ENCODE data around the gene NEK4. TPM values are rescaled to one million over a fixed set of nuclear protein-coding genes. Genes with fewer than 3 reads are reported as not detected.

Gene NEK4
- total and polyA plus RNA-seq, 10 of the 15 experiments (the other 5 are each of a cell fraction or from before 2014, with no cell fraction given) = 7.0 to 29.1 (median 16.4) TPM

- no peaks in the 10 kb centered on the region for H3K36me3 ChIP-seq (ENCODE audit: control insufficient read depth in 2 of 2, insufficient read depth in 2 of 2, low read length in 1 of 2)
- no peaks in the 10 kb centered on the region for H3K79me2 ChIP-seq (ENCODE audit: control insufficient read depth, insufficient read depth, low read length)
- in situ Hi-C loops (cut with MboI) = no loop called here
- intact Hi-C loops (cut with micrococcal nuclease; ENCODE audit: unreplicated experiment) = no loop called here
- H3K27ac ChIP-seq (ENCODE audit: control insufficient read depth, insufficient read depth) = no peak overlapping the region
- no peaks in the 10 kb centered on the region for H4K20me1 ChIP-seq (ENCODE audit: control insufficient read depth, insufficient read depth)
- no peak for ATAC-seq
- H3K4me3 ChIP-seq = no peak overlapping the region
- RAD21 ChIA-PET (ENCODE audit: unreplicated experiment) = interaction anchor here (1.4 kb wide), 1 partner anchor 21 kb away, joined by 5 read pairs; no protein-coding TSS in a partner anchor
- SMC1A ChIA-PET (ENCODE audit: uncharacterized antibody, unreplicated experiment) = no interaction called here
- H2AFZ ChIP-seq (ENCODE audit: control insufficient read depth, low read depth, low read length) = no peak overlapping the region
- H3K9ac ChIP-seq (ENCODE audit: control insufficient read depth, insufficient read depth, low read length) = no peak overlapping the region
- H3K4me2 ChIP-seq (ENCODE audit: control insufficient read depth, insufficient read depth) = no peak overlapping the region
- CTCF ChIA-PET = interaction anchor here (0.6 to 1.0 kb wide), 3 partner anchors 23 to 134 kb away, joined by 3 read pairs; no protein-coding TSS in a partner anchor
- H3K9me3 ChIP-seq (replicated peaks; ENCODE audit: control insufficient read depth, insufficient read depth, low read length) = no peaks in the 10 kb centered on the region
- 80% methylated on average over 7 of the region's 7 CpGs for WGBS (ENCODE audit: insufficient coverage, insufficient replicate concordance, low lambda C conversion rate, missing lambda C conversion rate)
- no TSS peak for BruUV-seq (replicated peaks)
- TF ChIP-seq ZBED1 (IDR thresholded peaks at IDR 0.05; ENCODE audit: borderline replicate concordance) = no peak
- TF ChIP-seq STAT3 (IDR thresholded peaks at IDR 0.05; ENCODE audit: low read depth, low read length) = no peak
- TF ChIP-seq CREM (IDR thresholded peaks at IDR 0.05; ENCODE audit: low read depth) = no peak
- TF ChIP-seq, protein P1, sequence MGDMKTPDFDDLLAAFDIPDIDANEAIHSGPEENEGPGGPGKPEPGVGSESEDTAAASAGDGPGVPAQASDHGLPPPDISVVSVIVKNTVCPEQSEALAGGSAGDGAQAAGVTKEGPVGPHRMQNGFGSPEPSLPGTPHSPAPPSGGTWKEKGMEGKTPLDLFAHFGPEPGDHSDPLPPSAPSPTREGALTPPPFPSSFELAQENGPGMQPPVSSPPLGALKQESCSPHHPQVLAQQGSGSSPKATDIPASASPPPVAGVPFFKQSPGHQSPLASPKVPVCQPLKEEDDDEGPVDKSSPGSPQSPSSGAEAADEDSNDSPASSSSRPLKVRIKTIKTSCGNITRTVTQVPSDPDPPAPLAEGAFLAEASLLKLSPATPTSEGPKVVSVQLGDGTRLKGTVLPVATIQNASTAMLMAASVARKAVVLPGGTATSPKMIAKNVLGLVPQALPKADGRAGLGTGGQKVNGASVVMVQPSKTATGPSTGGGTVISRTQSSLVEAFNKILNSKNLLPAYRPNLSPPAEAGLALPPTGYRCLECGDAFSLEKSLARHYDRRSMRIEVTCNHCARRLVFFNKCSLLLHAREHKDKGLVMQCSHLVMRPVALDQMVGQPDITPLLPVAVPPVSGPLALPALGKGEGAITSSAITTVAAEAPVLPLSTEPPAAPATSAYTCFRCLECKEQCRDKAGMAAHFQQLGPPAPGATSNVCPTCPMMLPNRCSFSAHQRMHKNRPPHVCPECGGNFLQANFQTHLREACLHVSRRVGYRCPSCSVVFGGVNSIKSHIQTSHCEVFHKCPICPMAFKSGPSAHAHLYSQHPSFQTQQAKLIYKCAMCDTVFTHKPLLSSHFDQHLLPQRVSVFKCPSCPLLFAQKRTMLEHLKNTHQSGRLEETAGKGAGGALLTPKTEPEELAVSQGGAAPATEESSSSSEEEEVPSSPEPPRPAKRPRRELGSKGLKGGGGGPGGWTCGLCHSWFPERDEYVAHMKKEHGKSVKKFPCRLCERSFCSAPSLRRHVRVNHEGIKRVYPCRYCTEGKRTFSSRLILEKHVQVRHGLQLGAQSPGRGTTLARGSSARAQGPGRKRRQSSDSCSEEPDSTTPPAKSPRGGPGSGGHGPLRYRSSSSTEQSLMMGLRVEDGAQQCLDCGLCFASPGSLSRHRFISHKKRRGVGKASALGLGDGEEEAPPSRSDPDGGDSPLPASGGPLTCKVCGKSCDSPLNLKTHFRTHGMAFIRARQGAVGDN (IDR thresholded peaks at IDR 0.05) = no peak
- no peak for TF ChIP-seq IRF4 (IDR thresholded peaks at IDR 0.05; ENCODE audit: low read depth, low read length)
- TF ChIP-seq KLF5 (IDR thresholded peaks at IDR 0.05; ENCODE audit: partially characterized antibody) = no peak
- TF ChIP-seq, protein P2, sequence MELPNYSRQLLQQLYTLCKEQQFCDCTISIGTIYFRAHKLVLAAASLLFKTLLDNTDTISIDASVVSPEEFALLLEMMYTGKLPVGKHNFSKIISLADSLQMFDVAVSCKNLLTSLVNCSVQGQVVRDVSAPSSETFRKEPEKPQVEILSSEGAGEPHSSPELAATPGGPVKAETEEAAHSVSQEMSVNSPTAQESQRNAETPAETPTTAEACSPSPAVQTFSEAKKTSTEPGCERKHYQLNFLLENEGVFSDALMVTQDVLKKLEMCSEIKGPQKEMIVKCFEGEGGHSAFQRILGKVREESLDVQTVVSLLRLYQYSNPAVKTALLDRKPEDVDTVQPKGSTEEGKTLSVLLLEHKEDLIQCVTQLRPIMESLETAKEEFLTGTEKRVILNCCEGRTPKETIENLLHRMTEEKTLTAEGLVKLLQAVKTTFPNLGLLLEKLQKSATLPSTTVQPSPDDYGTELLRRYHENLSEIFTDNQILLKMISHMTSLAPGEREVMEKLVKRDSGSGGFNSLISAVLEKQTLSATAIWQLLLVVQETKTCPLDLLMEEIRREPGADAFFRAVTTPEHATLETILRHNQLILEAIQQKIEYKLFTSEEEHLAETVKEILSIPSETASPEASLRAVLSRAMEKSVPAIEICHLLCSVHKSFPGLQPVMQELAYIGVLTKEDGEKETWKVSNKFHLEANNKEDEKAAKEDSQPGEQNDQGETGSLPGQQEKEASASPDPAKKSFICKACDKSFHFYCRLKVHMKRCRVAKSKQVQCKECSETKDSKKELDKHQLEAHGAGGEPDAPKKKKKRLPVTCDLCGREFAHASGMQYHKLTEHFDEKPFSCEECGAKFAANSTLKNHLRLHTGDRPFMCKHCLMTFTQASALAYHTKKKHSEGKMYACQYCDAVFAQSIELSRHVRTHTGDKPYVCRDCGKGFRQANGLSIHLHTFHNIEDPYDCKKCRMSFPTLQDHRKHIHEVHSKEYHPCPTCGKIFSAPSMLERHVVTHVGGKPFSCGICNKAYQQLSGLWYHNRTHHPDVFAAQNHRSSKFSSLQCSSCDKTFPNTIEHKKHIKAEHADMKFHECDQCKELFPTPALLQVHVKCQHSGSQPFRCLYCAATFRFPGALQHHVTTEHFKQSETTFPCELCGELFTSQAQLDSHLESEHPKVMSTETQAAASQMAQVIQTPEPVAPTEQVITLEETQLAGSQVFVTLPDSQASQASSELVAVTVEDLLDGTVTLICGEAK (IDR thresholded peaks at IDR 0.05; ENCODE audit: borderline replicate concordance) = no peak
- no peak for TF ChIP-seq POLR2AphosphoS2 (IDR thresholded peaks at IDR 0.05; ENCODE audit: low read depth, low read length)
- TF ChIP-seq ZNF274 (IDR thresholded peaks at IDR 0.05; ENCODE audit: insufficient read depth, insufficient read length) = no peak
- no peak for TF ChIP-seq ZNF384 (IDR thresholded peaks at IDR 0.05; ENCODE audit: borderline replicate concordance, low read depth, low read length)
- TF ChIP-seq BCL3 (IDR thresholded peaks at IDR 0.05; ENCODE audit: borderline replicate concordance, insufficient read depth, low read depth, low read length, poor library complexity, severe bottlenecking) = no peak
- no peak for TF ChIP-seq NFYA (IDR thresholded peaks at IDR 0.05; ENCODE audit: borderline replicate concordance, low read depth, low read length)
- no peaks in the 10 kb centered on the region for H3K4me1 ChIP-seq (ENCODE audit: control insufficient read depth, insufficient read depth, low read length)
- FAIRE-seq = no peak
- DNase-seq (ENCODE audit: low read depth, low spot score) = no peak
- H3K27me3 ChIP-seq (replicated peaks in 1 of 2; ENCODE audit: control insufficient read depth in 2 of 2, insufficient read depth in 2 of 2, low read length in 1 of 2) = no peaks in the 10 kb centered on the region
- POLR2A ChIA-PET = interaction anchor here (0.5 kb wide), 1 partner anchor 254 kb away, joined by 5 read pairs; no protein-coding TSS in a partner anchor
These were observed 29.3 kb upstream of the NEK4 start for GRCh38 chr3:52800079-52800478.

Data from GM12878 (cell line).